K562 (cell line): ENCODE data around the gene TMEM30A. TPM values are rescaled to one million over a fixed set of nuclear protein-coding genes. Genes with fewer than 3 reads are reported as not detected.

ENCODE experiments used
- ATAC-seq: fragments of 200-7000 bp; cut with Tn5 transposase; 3 replicates; pipeline ENCODE4 v1.9.1; 2020; ENCODE audit warnings: moderate library complexity
- BruUV-seq: library from RNA; stranded (reverse); fragments of 400-500 nt; replicated peaks from 2 replicates; lab custom pipeline; 2021; lab: Mats Ljungman, UMichigan
- CTCF ChIA-PET: fragments of 300-600 bp; formaldehyde crosslinking; extraction: SDS; loops from one replicate; lab custom pipeline; 2021; ENCODE audit warnings: low intra/inter-chr PET ratio; lab: Yijun Ruan, JAX
- POLR2A ChIA-PET: fragments of 300-600, 350-650 bp; sonication (Branson Sonifier 250); formaldehyde crosslinking; extraction: SDS; loops from one replicate; lab custom pipeline; 2021; ENCODE audit warnings: antibody characterized with exemption, inconsistent platforms; lab: Yijun Ruan, JAX
- DNase-seq, 4 experiments: peaks; one replicate each; pipeline versions ENCODE4 v3.0.0 to v3.0.0-alpha.2; 2011 to 2018; ENCODE audit warnings: low spot score in 3 of 4, mixed read lengths in 3 of 4; ENCODE audit errors: extremely low read depth in 1 of 4
- FAIRE-seq: peaks from 2 replicates; lab custom pipeline; 2011; peaks lifted over from hg19 to GRCh38; lab: Jason Lieb, UNC
- H2AFZ ChIP-seq: 2 replicates; pipeline ENCODE4 v1.6.0; 2011; ENCODE audit warnings: low read depth, low read length, control low read depth, inconsistent platforms
- H3K27ac ChIP-seq: fragments of 200-600 bp; 3 replicates; pipeline ENCODE4 v1.8.0; 2011; ENCODE audit warnings: low read depth, mild to moderate bottlenecking, control low read depth, inconsistent platforms, low read length, moderate library complexity, mixed read lengths; ENCODE audit errors: extremely low read depth
- H3K27me3 ChIP-seq, 2 experiments: fragments of 300-600 bp in 1 of 2; 2 replicates in 1 of 2; 3 replicates in 1 of 2; pipeline versions ENCODE4 v1.6.0 to v1.8.0; 2011; ENCODE audit warnings: inconsistent platforms in 2 of 2, low read length in 2 of 2, mild to moderate bottlenecking in 1 of 2, mixed read lengths in 1 of 2, moderate library complexity in 1 of 2; ENCODE audit not compliant: control insufficient read depth in 2 of 2, insufficient read depth in 2 of 2
- H3K36me3 ChIP-seq: fragments of 300-600 bp; 3 replicates; pipeline ENCODE4 v1.8.0; 2011; ENCODE audit warnings: mild to moderate bottlenecking, low read length, inconsistent platforms; ENCODE audit not compliant: control insufficient read depth, insufficient read depth
- H3K4me1 ChIP-seq, 2 experiments: fragments of 200-600 bp in 1 of 2; replicated peaks in 1 of 2; 2 replicates in 1 of 2; 3 replicates in 1 of 2; pipeline versions ENCODE4 v1.5.1 to v1.8.0; 2011; ENCODE audit warnings: inconsistent platforms in 2 of 2, low read length in 2 of 2, mild to moderate bottlenecking in 1 of 2, mixed read lengths in 1 of 2, moderate library complexity in 1 of 2; ENCODE audit not compliant: control insufficient read depth in 2 of 2, insufficient read depth in 2 of 2
- H3K4me2 ChIP-seq: 2 replicates; pipeline ENCODE4 v1.6.1; 2011; ENCODE audit warnings: low read length, control low read depth, inconsistent platforms, mixed read lengths; ENCODE audit not compliant: insufficient read depth
- H3K4me3 ChIP-seq: fragments of 200-600 bp; sonication (generic), shearing (Covaris generic); 2 replicates; pipeline ENCODE4 v1.5.1; 2016; ENCODE audit warnings: control low read depth, inconsistent platforms
- H3K79me2 ChIP-seq: fragments of 200-600 bp; 3 replicates; pipeline ENCODE4 v1.8.0; 2011; ENCODE audit warnings: low read length, inconsistent platforms; ENCODE audit not compliant: control insufficient read depth, insufficient read depth
- H3K9ac ChIP-seq, 2 experiments: 2 replicates each; pipeline versions ENCODE4 v1.6.0 to v1.6.1; 2011; ENCODE audit warnings: low read depth in 2 of 2, low read length in 2 of 2, control low read depth in 1 of 2, inconsistent platforms in 1 of 2, mild to moderate bottlenecking in 1 of 2, mixed read lengths in 1 of 2; ENCODE audit not compliant: insufficient read depth in 1 of 2
- H3K9me1 ChIP-seq: one replicate; pipeline ENCODE4 v1.6.0; 2011; ENCODE audit warnings: inconsistent platforms, mild to moderate bottlenecking, low read length, moderate library complexity; ENCODE audit not compliant: control insufficient read depth, insufficient read depth
- H3K9me3 ChIP-seq: replicated peaks from 2 replicates; pipeline ENCODE4 v1.5.1; 2011; ENCODE audit warnings: low read depth, low read length, inconsistent platforms; ENCODE audit not compliant: control insufficient read depth, insufficient read depth
- H4K20me1 ChIP-seq: replicated peaks from 2 replicates; pipeline ENCODE4 v1.6.1; 2011; ENCODE audit warnings: low read length, inconsistent platforms, mixed read lengths; ENCODE audit not compliant: control insufficient read depth, insufficient read depth
- BCOR ChIP-seq: fragments of 450-650 bp; IDR thresholded peaks from 2 replicates; pipeline ENCODE4 v1.6.1; 2016
- CEBPB ChIP-seq: fragments of 450-650 bp; IDR thresholded peaks from 2 replicates; pipeline ENCODE4 v1.6.1; 2016; ENCODE audit warnings: missing genetic modification characterization, missing compliant biosample characterization
- CEBPG ChIP-seq, 3 experiments: fragments of 200-800 bp in 1 of 3; sonication (Bioruptor generic) in 1 of 3; sonication (generic) in 1 of 3; formaldehyde crosslinking in 1 of 3; IDR thresholded peaks in 2 of 3; conservative IDR thresholded peaks in 1 of 3; 2 replicates each; pipeline versions ENCODE4 v1.6.1 to v1.8.0; 2016 to 2022; ENCODE audit warnings: missing compliant biosample characterization in 2 of 3, missing genetic modification characterization in 2 of 3, mild to moderate bottlenecking in 1 of 3, missing genetic modification reagents in 1 of 3
- JUND ChIP-seq, 2 experiments: IDR thresholded peaks; 2 replicates in 1 of 2; 3 replicates in 1 of 2; pipeline ENCODE4 v1.6.1; 2011; ENCODE audit warnings: borderline replicate concordance in 2 of 2, low read depth in 2 of 2, low read length in 2 of 2, improper control_type of control experiment in 1 of 2, missing biosample characterization in 1 of 2, missing genetic modification characterization in 1 of 2, missing genetic modification reagents in 1 of 2
- MYC ChIP-seq, 2 experiments: fragments of 250-450 bp in 1 of 2; sonication (Bioruptor Pico) in 1 of 2; IDR thresholded peaks; 2 replicates each; pipeline versions ENCODE4 v1.5.1 to v1.6.1; 2012 to 2021; ENCODE audit warnings: low read depth in 2 of 2, borderline replicate concordance in 1 of 2, improper control_type of control experiment in 1 of 2, low read length in 1 of 2, mild to moderate bottlenecking in 1 of 2, moderate library complexity in 1 of 2
- NEUROD1 ChIP-seq: fragments of 150-350 bp; IDR thresholded peaks from 2 replicates; pipeline ENCODE4 v1.6.1; 2014; ENCODE audit warnings: borderline replicate concordance, low read length, low read depth; ENCODE audit not compliant: partially characterized antibody
- PURB ChIP-seq: sonication (generic); formaldehyde crosslinking; IDR thresholded peaks from 2 replicates; pipeline ENCODE4 v1.9.0; 2021; ENCODE audit warnings: low read depth, mild to moderate bottlenecking, missing genetic modification reagents
- RFX1 ChIP-seq: fragments of 450-650 bp; IDR thresholded peaks from 2 replicates; pipeline ENCODE4 v1.6.1; 2016; ENCODE audit warnings: mild to moderate bottlenecking, moderate library complexity
- RFX7 ChIP-seq: fragments of 250-450 bp; sonication (Bioruptor Pico); IDR thresholded peaks from 2 replicates; pipeline ENCODE4 v1.5.1; 2021; ENCODE audit warnings: mild to moderate bottlenecking
- TFAM ChIP-seq: fragments of 250-450 bp; sonication (Bioruptor Pico); conservative IDR thresholded peaks from 2 replicates; pipeline ENCODE4 v1.5.0; 2021; ENCODE audit warnings: mild to moderate bottlenecking, moderate library complexity
- WHSC1 ChIP-seq: IDR thresholded peaks from one replicate; pipeline ENCODE4 v1.6.1; 2012; ENCODE audit warnings: low read length, control low read depth, inconsistent platforms
- ZNF23 ChIP-seq: fragments of 250-450 bp; sonication (Bioruptor Pico); IDR thresholded peaks from 2 replicates; pipeline ENCODE4 v1.4.0; 2020; ENCODE audit warnings: mild to moderate bottlenecking
- ZNF609 ChIP-seq: sonication (generic); formaldehyde crosslinking; IDR thresholded peaks from 2 replicates; pipeline ENCODE4 v1.8.1; 2023; ENCODE audit warnings: missing genetic modification reagents, mild to moderate bottlenecking, borderline replicate concordance
- ZSCAN32 ChIP-seq: fragments of 450-650 bp; formaldehyde crosslinking; IDR thresholded peaks from 2 replicates; pipeline ENCODE4 v1.4.0; 2020; ENCODE audit warnings: mild to moderate bottlenecking, moderate library complexity
- WGBS: fragments of 100-300 bp; shearing (Covaris generic); methylation state at CpG from one replicate; pipeline ENCODE4 v1.1.6; 2016; ENCODE audit warnings: low coverage, mixed read lengths; ENCODE audit not compliant: insufficient coverage; ENCODE audit errors: missing lambda C conversion rate; 5-methylcytosine and 5-hydroxymethylcytosine counted together
- in situ Hi-C: fragments of 300-500 bp; cut with MboI; formaldehyde crosslinking; loops from 4 replicates; pipeline ENCODE4 v1.15.0; 2018; ENCODE audit warnings: inconsistent platforms, mixed read lengths
- intact Hi-C: fragments of 100-400 bp; cut with micrococcal nuclease; formaldehyde crosslinking; loops from 2 replicates; pipeline ENCODE4 v1.14.2; 2022
- polyA plus RNA-seq, 8 experiments: library from polyadenylated mRNA; depleted of rRNA in 4 of 8; stranded (reverse) in 5 of 8; unstranded in 3 of 8; fragments of >200 nt; fragmentation: Nextera tagmentation in 2 of 8; fragmentation: Illumina TruSeq in 1 of 8; extraction: Ambion mirVana in 2 of 8; extraction: Trizol in 1 of 8; gene quantifications; 2 replicates each; pipeline versions ENCODE4 v1.2.1 to v1.2.3, GENCODE V29; 2011 to 2014; ENCODE audit warnings: inconsistent platforms in 1 of 8, missing spikeins in 1 of 8
- total RNA-seq, 7 experiments: library from RNA; depleted of rRNA in 6 of 7; stranded (reverse); fragments of >200 nt in 6 of 7; fragmentation: Illumina TruSeq in 2 of 7; extraction: Trizol in 2 of 7; gene quantifications; 2 replicates each; pipeline versions ENCODE4 v1.2.1 to v1.2.3, GENCODE V29; 2011 to 2021; ENCODE audit warnings: low replicate concordance in 1 of 7

The TMEM30A gene
- total and polyA plus RNA-seq, 9 of the 15 experiments (the other 6 are each of a cell fraction or from before 2014, with no cell fraction given) = 6.5 to 31.2 (median 16.3) TPM

- Histone ChIP-seq H2AFZ (no peak overlapping the region), H3K4me3 (no peak overlapping the region), H3K9me1 (no peaks in the 10 kb centered on the region), H4K20me1 (no peaks in the 10 kb centered on the region), H3K4me2 (no peak overlapping the region), H3K27ac (no peak overlapping the region), H3K36me3 (no peaks in the 10 kb centered on the region), H3K9ac (no peak overlapping the region), H3K79me2 (peaks cover 16% of the 10 kb centered on the region), H3K27me3 (no peaks in the 10 kb centered on the region), H3K9me3 (no peaks in the 10 kb centered on the region), H3K4me1 (0 out of 5 replicates have a peak, but pooled peaks cover 0 to 7% of the 10 kb centered on the region in 2 experiments)
- TF ChIP-seq WHSC1 (no peak), MYC (IDR thresholded peaks at IDR 0.05; ENCODE audit: low read depth, low read length) (no peak), MYC (CRISPR knock-in tag; IDR thresholded peaks at IDR 0.05; ENCODE audit: borderline replicate concordance, low read depth) (no peak), ZNF23 (no peak), JUND (IDR thresholded peaks at IDR 0.05; ENCODE audit: borderline replicate concordance, low read depth, low read length) (no peak), JUND (tag; IDR thresholded peaks at IDR 0.05; ENCODE audit: borderline replicate concordance, low read depth, low read length) (no peak), CEBPG (CRISPR knock-in tag; IDR thresholded peaks at IDR 0.05) (no peak), CEBPG (tag; conservative IDR thresholded peaks at IDR 0.05 in 1 of 2, IDR thresholded peaks at IDR 0.05 in 1 of 2) (peak in 1 of 2 experiments; percentile 73; a peak in 3 of 4 replicates), BCOR (no peak), NEUROD1 (no peak), ZSCAN32 (CRISPR knock-in tag) (no peak), RFX7 (CRISPR knock-in tag) (no peak), ZNF609 (CRISPR knock-in tag) (no peak), CEBPB (tag) (peak; percentile 75), TFAM (CRISPR knock-in tag) (no peak), PURB (CRISPR knock-in tag) (no peak), RFX1 (no peak)
- POLR2A ChIA-PET = no interaction called here
- DNase-seq (no peak), FAIRE-seq (no peak), ATAC-seq (no peak)
- CTCF ChIA-PET = no interaction called here
- in situ Hi-C loops = loop anchor here (10.0 kb wide), 1 partner anchor 213 kb away; no protein-coding TSS in a partner anchor
- no TSS peak for BruUV-seq
- 50% methylated on average over 1 of the region's 1 CpG for WGBS
- intact Hi-C loops = no loop called here
These were observed 7.2 kb upstream of the TMEM30A start for GRCh38 chr6:75291744-75292143.
